Gastrocnemius medialis (tissue), 4 donors: ENCODE results near the gene FMN2. TPM values are rescaled to one million over a fixed set of nuclear protein-coding genes. Genes with fewer than 3 reads are reported as not detected.

ENCODE experiments used
- ATAC-seq, 2 donors: fragments of 150-250 bp; one replicate each; pipeline ENCODE4 v1.9.1; 2016
- DNase-seq, 2 donors: peaks; one replicate each; pipeline ENCODE4 v3.0.0-alpha.2; 2019
- H3K27ac ChIP-seq, 4 donors: fragments of 200-600 bp; sonication (generic); 1 replicate in 1 of 4; 2 replicates in 3 of 4; pipeline ENCODE4 v1.5.1; 2016 to 2018; ENCODE audit warnings: mild to moderate bottlenecking in 2 of 4, moderate library complexity in 1 of 4
- H3K27me3 ChIP-seq, 3 donors: fragments of 200-600 bp; sonication (generic) in 2 of 3; 1 replicate in 1 of 3; 2 replicates in 2 of 3; pipeline versions ENCODE4 v1.5.1 to v1.6.0; 2016 to 2019; ENCODE audit warnings: mild to moderate bottlenecking in 1 of 3, moderate library complexity in 1 of 3
- H3K36me3 ChIP-seq, 2 donors: fragments of 200-600 bp; sonication (generic) in 1 of 2; one replicate each; pipeline ENCODE4 v1.5.1; 2017 to 2018
- H3K4me1 ChIP-seq, 2 donors: fragments of 200-600 bp; sonication (generic) in 1 of 2; one replicate each; pipeline ENCODE4 v1.5.1; 2016 to 2017; ENCODE audit warnings: mild to moderate bottlenecking in 2 of 2
- H3K4me3 ChIP-seq, 4 donors: fragments of 200-600 bp; sonication (generic) in 3 of 4; 1 replicate in 1 of 4; 2 replicates in 3 of 4; pipeline ENCODE4 v1.5.1; 2016 to 2019; ENCODE audit warnings: mild to moderate bottlenecking in 2 of 4
- H3K9me3 ChIP-seq, 3 donors: fragments of 200-600 bp; sonication (generic) in 2 of 3; 1 replicate in 1 of 3; 2 replicates in 2 of 3; pipeline ENCODE4 v1.5.1; 2016 to 2019
- CTCF ChIP-seq, 5 experiments: fragments of 450-650 bp in 3 of 5; fragments of 200-600 bp in 2 of 5; sonication (generic) in 2 of 5; IDR thresholded peaks in 4 of 5; conservative IDR thresholded peaks in 1 of 5; 1 replicate in 4 of 5; 2 replicates in 1 of 5; pipeline ENCODE4 v1.5.1; 2016 to 2019; ENCODE audit warnings: antibody characterized with exemption in 5 of 5, mild to moderate bottlenecking in 3 of 5, moderate library complexity in 3 of 5
- POLR2A ChIP-seq, 2 donors: fragments of 450-650 bp; IDR thresholded peaks; one replicate each; pipeline ENCODE4 v1.6.1; 2017; ENCODE audit warnings: antibody characterized with exemption in 2 of 2, mild to moderate bottlenecking in 2 of 2, moderate library complexity in 2 of 2
- in situ Hi-C, 4 donors: fragments of 200-750 bp; cut with MboI; loops; one replicate each; pipeline versions ENCODE4 v1.15.0 to v1.8.0; 2017; ENCODE audit warnings: low sequenced_read_pairs in 4 of 4
- intact Hi-C: fragments of 100-400 bp; cut with DNase I; formaldehyde crosslinking; loops from one replicate; pipeline ENCODE4 v1.15.1; 2023; ENCODE audit warnings: low total_unique reads
- total RNA-seq, 4 donors: library from RNA; depleted of rRNA; stranded (reverse); fragments of >200 nt; gene quantifications; one replicate each; pipeline versions ENCODE4 v1.1.0 to v1.2.3, GENCODE V29; 2016

Gene FMN2
- total RNA-seq, 4 donors from 2014 or later: 0.51 TPM; not detected in 3

- intact Hi-C loops: no loop called here
- ATAC-seq (no peak), DNase-seq (no peak)
Observed at GRCh38 chr1:240190881-240191401, 99.3 kb downstream of the FMN2 start.

GRCh38 chr1:240192851-240193250, 101.2 kb downstream of the FMN2 start:
- ATAC-seq (no peak), DNase-seq (no peak)
- Histone ChIP-seq H3K36me3 (no peaks in the 10 kb centered on the region), H3K4me3 (no peak overlapping the region), H3K27ac (no peak overlapping the region), H3K4me1 (no peaks in the 10 kb centered on the region), H3K27me3 (no peaks in the 10 kb centered on the region), H3K9me3 (no peaks in the 10 kb centered on the region)
- no peak for TF ChIP-seq CTCF (IDR thresholded peaks at IDR 0.05 in 4 of 5, conservative IDR thresholded peaks at IDR 0.05 in 1 of 5)
- no peak for TF ChIP-seq POLR2A (IDR thresholded peaks at IDR 0.05)
- intact Hi-C loops (no loop called here), in situ Hi-C loops (loop anchor here in 1 of 4 donors (25.0 kb wide), 1 partner anchor 494 kb away; no protein-coding TSS in a partner anchor)

More at GRCh38 chr1:240190881-240191401, 99.3 kb downstream of the FMN2 start:
- Histone ChIP-seq H3K36me3 (no peaks in the 10 kb centered on the region), H3K4me3 (no peak overlapping the region), H3K9me3 (no peaks in the 10 kb centered on the region), H3K4me1 (no peaks in the 10 kb centered on the region), H3K27me3 (no peaks in the 10 kb centered on the region), H3K27ac (no peak overlapping the region)
- in situ Hi-C loops: loop anchor here in 1 of 4 donors (25.0 kb wide), 1 partner anchor 496 kb away; no protein-coding TSS in a partner anchor
- TF ChIP-seq CTCF (IDR thresholded peaks at IDR 0.05 in 4 of 5, conservative IDR thresholded peaks at IDR 0.05 in 1 of 5): no peak
- TF ChIP-seq POLR2A (IDR thresholded peaks at IDR 0.05): no peak

- no peak for TF ChIP-seq CTCF (IDR thresholded peaks at IDR 0.05 in 4 of 5, conservative IDR thresholded peaks at IDR 0.05 in 1 of 5)
- TF ChIP-seq POLR2A (IDR thresholded peaks at IDR 0.05): no peak
- Histone ChIP-seq H3K27me3 (no peaks in the 10 kb centered on the region), H3K4me1 (no peaks in the 10 kb centered on the region), H3K27ac (no peak overlapping the region), H3K4me3 (no peak overlapping the region), H3K9me3 (no peaks in the 10 kb centered on the region), H3K36me3 (no peaks in the 10 kb centered on the region)
- intact Hi-C loops: no loop called here
- in situ Hi-C loops: loop anchor here in 1 of 4 donors (25.0 kb wide), 1 partner anchor 494 kb away; no protein-coding TSS in a partner anchor
- no peak for DNase-seq
- ATAC-seq: no peak
Observed at GRCh38 chr1:240193679-240194078, 102.0 kb downstream of the FMN2 start.

- DNase-seq (no peak), ATAC-seq (no peak)
- Histone ChIP-seq H3K4me1 (no peaks in the 10 kb centered on the region), H3K27ac (no peak overlapping the region), H3K4me3 (no peak overlapping the region), H3K9me3 (no peaks in the 10 kb centered on the region), H3K27me3 (no peaks in the 10 kb centered on the region), H3K36me3 (no peaks in the 10 kb centered on the region)
- in situ Hi-C loops (loop anchor here in 1 of 4 donors (25.0 kb wide), 1 partner anchor 493 kb away; no protein-coding TSS in a partner anchor), intact Hi-C loops (no loop called here)
- no peak for TF ChIP-seq POLR2A (IDR thresholded peaks at IDR 0.05)
- no peak for TF ChIP-seq CTCF (IDR thresholded peaks at IDR 0.05 in 4 of 5, conservative IDR thresholded peaks at IDR 0.05 in 1 of 5)
Observed at GRCh38 chr1:240194120-240194519, 102.4 kb downstream of the FMN2 start.
